SU-DHL-6 (cell line): Measurements from ENCODE around the gene DPH2.

ENCODE experiments used
- CTCF ChIP-seq: fragments of 200-600 bp; sonication (generic); IDR thresholded peaks from one replicate; pipeline ENCODE4 v1.5.1; 2017; ENCODE audit warnings: antibody characterized with exemption, mild to moderate bottlenecking, low read length, moderate library complexity; ENCODE audit not compliant: insufficient read depth, poor library complexity, severe bottlenecking
- EZH2phosphoT487 ChIP-seq: fragments of 200-600 bp; sonication (generic), shearing (Covaris generic); conservative IDR thresholded peaks from 2 replicates; pipeline ENCODE4 v1.6.1; 2018; ENCODE audit warnings: mild to moderate bottlenecking, antibody characterized with exemption, low read length, moderate library complexity, mixed read lengths

GRCh38 chr1:43949678-43950077, 20.1 kb upstream of the DPH2 start:
- TF ChIP-seq CTCF, result no peak
- TF ChIP-seq EZH2phosphoT487, result no peak
